Upper lobe of left lung (tissue), 6 donors: Measurements from ENCODE around the gene GLIPR1L1. TPM values are rescaled to one million over a fixed set of nuclear protein-coding genes. Genes with fewer than 3 reads are reported as not detected.

Source experiments
- ATAC-seq, 2 donors: fragments of 200-7000 bp; cut with Tn5 transposase; one replicate each; pipeline ENCODE4 v1.9.1; 2022; ENCODE audit warnings: mild to moderate bottlenecking in 2 of 2, moderate library complexity in 2 of 2; ENCODE audit not compliant: low FRiP score in 2 of 2
- DNase-seq, 2 donors: peaks; one replicate each; pipeline ENCODE4 v3.0.0-alpha.2; 2019 to 2020
- H3K27ac ChIP-seq, 4 donors: fragments of 200-600 bp; sonication (generic); one replicate each; pipeline ENCODE4 v1.5.1; 2016 to 2019
- H3K27me3 ChIP-seq, 4 donors: fragments of 200-600 bp; sonication (generic); one replicate each; pipeline ENCODE4 v1.5.1; 2017 to 2019
- H3K36me3 ChIP-seq, 4 donors: fragments of 200-600 bp; sonication (generic); one replicate each; pipeline ENCODE4 v1.5.1; 2016 to 2019
- H3K4me1 ChIP-seq, 4 donors: fragments of 200-600 bp; sonication (generic); one replicate each; pipeline ENCODE4 v1.5.1; 2018 to 2019
- H3K4me3 ChIP-seq, 4 donors: fragments of 200-600 bp; sonication (generic); one replicate each; pipeline ENCODE4 v1.5.1; 2017 to 2019; ENCODE audit warnings: mild to moderate bottlenecking in 2 of 4, moderate library complexity in 1 of 4
- H3K9me3 ChIP-seq, 4 donors: fragments of 200-600 bp; sonication (generic); one replicate each; pipeline ENCODE4 v1.5.1; 2018 to 2019
- EP300 ChIP-seq, 4 donors: sonication (generic); formaldehyde crosslinking; IDR thresholded peaks; one replicate each; pipeline ENCODE4 v1.5.1; 2017; ENCODE audit warnings: antibody characterized with exemption in 4 of 4, control low read depth in 2 of 4
- POLR2A ChIP-seq, 4 donors: fragments of 450-650 bp; IDR thresholded peaks; one replicate each; pipeline ENCODE4 v1.5.1; 2016 to 2017; ENCODE audit warnings: antibody characterized with exemption in 4 of 4, mild to moderate bottlenecking in 2 of 4
- POLR2AphosphoS5 ChIP-seq, 2 donors: sonication (generic); formaldehyde crosslinking; IDR thresholded peaks; one replicate each; pipeline ENCODE4 v1.5.1; 2017; ENCODE audit warnings: antibody characterized with exemption in 2 of 2
- WGBS, 2 donors: methylation state at CpG; one replicate each; pipeline ENCODE4 v1.1.5; 2017 to 2018; 5-methylcytosine and 5-hydroxymethylcytosine counted together
- total RNA-seq, 6 donors: library from RNA; depleted of rRNA in 4 of 6; stranded (reverse); fragments of >200 nt in 4 of 6; gene quantifications; one replicate each; pipeline versions ENCODE4 v1.1.0 to v1.2.1, GENCODE V29; 2016 to 2021
- TF ChIP-seq, protein P1 (sequence below), 6 experiments: fragments of 450-650 bp in 4 of 6; fragments of 200-600 bp in 2 of 6; sonication (generic) in 2 of 6; IDR thresholded peaks; one replicate each; pipeline ENCODE4 v1.5.1; 2016 to 2019; ENCODE audit warnings: antibody characterized with exemption in 6 of 6
- donor health status: DM: no; HTN: no; CAD: no; lungs with moderate emphysema.
- donor health status: DM: no; HTN: yes; CAD: no; lungs with severe emphysema.

Gene GLIPR1L1
- total RNA-seq, 6 donors from 2014 or later, result not detected

DNA sequence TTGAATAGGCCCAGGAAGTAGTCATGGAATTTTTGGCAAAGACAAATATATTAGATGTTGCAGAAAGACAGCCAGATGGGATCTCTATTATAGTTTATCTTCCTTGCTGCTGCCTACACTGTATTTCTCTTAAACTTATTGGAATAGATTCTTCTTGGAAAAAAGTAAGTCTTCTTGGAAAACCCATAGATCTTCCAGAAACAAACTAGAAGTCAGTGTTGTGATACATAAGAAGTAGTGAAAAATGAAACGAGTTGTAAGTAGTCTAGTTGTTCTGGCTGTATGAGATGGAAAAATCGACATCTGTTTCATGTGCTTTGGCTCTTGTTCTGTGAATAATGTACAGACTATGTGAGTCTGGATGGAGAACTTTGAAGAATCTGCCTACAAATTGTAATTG lies 85.4 kb downstream of the GLIPR1L1 start:
- Histone ChIP-seq H3K36me3 (no peaks in the 10 kb centered on the region), H3K4me3 (no peak overlapping the region), H3K4me1 (no peaks in the 10 kb centered on the region), H3K27ac (no peak overlapping the region), H3K9me3 (no peaks in the 10 kb centered on the region), H3K27me3 (no peaks in the 10 kb centered on the region)
- WGBS, 2 donors, result 88 to 95% methylated on average over 2 of the region's 2 CpGs
- ATAC-seq, result no peak
- TF ChIP-seq EP300 (IDR thresholded peaks at IDR 0.05) (no peak), POLR2AphosphoS5 (IDR thresholded peaks at IDR 0.05) (no peak), POLR2A (IDR thresholded peaks at IDR 0.05) (no peak)
- TF ChIP-seq, protein P1, sequence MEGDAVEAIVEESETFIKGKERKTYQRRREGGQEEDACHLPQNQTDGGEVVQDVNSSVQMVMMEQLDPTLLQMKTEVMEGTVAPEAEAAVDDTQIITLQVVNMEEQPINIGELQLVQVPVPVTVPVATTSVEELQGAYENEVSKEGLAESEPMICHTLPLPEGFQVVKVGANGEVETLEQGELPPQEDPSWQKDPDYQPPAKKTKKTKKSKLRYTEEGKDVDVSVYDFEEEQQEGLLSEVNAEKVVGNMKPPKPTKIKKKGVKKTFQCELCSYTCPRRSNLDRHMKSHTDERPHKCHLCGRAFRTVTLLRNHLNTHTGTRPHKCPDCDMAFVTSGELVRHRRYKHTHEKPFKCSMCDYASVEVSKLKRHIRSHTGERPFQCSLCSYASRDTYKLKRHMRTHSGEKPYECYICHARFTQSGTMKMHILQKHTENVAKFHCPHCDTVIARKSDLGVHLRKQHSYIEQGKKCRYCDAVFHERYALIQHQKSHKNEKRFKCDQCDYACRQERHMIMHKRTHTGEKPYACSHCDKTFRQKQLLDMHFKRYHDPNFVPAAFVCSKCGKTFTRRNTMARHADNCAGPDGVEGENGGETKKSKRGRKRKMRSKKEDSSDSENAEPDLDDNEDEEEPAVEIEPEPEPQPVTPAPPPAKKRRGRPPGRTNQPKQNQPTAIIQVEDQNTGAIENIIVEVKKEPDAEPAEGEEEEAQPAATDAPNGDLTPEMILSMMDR (IDR thresholded peaks at IDR 0.05), result no peak
- no peak for DNase-seq

Other genes starting within 250 kb of the GLIPR1L1 start
- gene KCNC2, start 124.8 kb upstream of the GLIPR1L1 start, total RNA-seq, result not detected
- gene CAPS2, start 4.3 kb upstream of the GLIPR1L1 start, total RNA-seq, result 10 to 100 TPM in 2 of 6 donors, 1 to 10 TPM in 4; 6.7 to 48.2 (median 9.0) TPM
- 1 to 10 TPM in 4 of 6 donors, under 1 TPM in 2; 0.34 to 9.4 (median 2.8) TPM for gene GLIPR1L2, start 56.4 kb downstream of the GLIPR1L1 start, total RNA-seq
- 10 to 100 TPM in 4 of 6 donors, 1 to 10 TPM in 2; 7.3 to 56.7 (median 15.7) TPM for gene GLIPR1, start 146.1 kb downstream of the GLIPR1L1 start, total RNA-seq
- 10 to 100 TPM; 24.5 to 44.6 (median 35.7) TPM for gene KRR1, start 176.9 kb downstream of the GLIPR1L1 start, total RNA-seq